KMS-11 (cell line): ENCODE measurements around the gene SAFB.

Experiments
- H2AFZ ChIP-seq: fragments of 200-600 bp; sonication (generic); 2 replicates; pipeline ENCODE4 v1.6.1; 2016; ENCODE audit warnings: antibody characterized with exemption, mixed run types, low read depth
- H3K27ac ChIP-seq: fragments of 200-600 bp; sonication (generic); 2 replicates; pipeline ENCODE4 v1.6.1; 2016; ENCODE audit warnings: mild to moderate bottlenecking, mixed run types
- H3K27me3 ChIP-seq: fragments of 200-600 bp; sonication (generic); 2 replicates; pipeline ENCODE4 v1.6.1; 2017; ENCODE audit warnings: mild to moderate bottlenecking, low read depth, mixed run types, moderate library complexity; ENCODE audit not compliant: insufficient read depth
- H3K36me3 ChIP-seq: fragments of 200-600 bp; sonication (generic); 2 replicates; pipeline ENCODE4 v1.6.1; 2017; ENCODE audit warnings: mild to moderate bottlenecking, mixed run types; ENCODE audit not compliant: insufficient read depth
- H3K4me1 ChIP-seq: fragments of 200-600 bp; sonication (generic); 2 replicates; pipeline ENCODE4 v1.6.1; 2016; ENCODE audit warnings: mild to moderate bottlenecking, low read depth, mixed run types; ENCODE audit not compliant: poor library complexity, severe bottlenecking
- H3K4me2 ChIP-seq: fragments of 200-600 bp; sonication (generic); 2 replicates; pipeline ENCODE4 v1.7.0; 2016; ENCODE audit warnings: mild to moderate bottlenecking, mixed run types
- H3K4me3 ChIP-seq: fragments of 200-600 bp; sonication (generic); IDR thresholded peaks from 2 replicates; pipeline ENCODE4 v1.6.1; 2017; ENCODE audit warnings: low read depth, low read length, mixed read lengths; ENCODE audit not compliant: insufficient read depth
- H3K79me2 ChIP-seq: fragments of 200-600 bp; sonication (generic); 2 replicates; pipeline ENCODE4 v1.6.1; 2016; ENCODE audit warnings: low read depth, mixed run types; ENCODE audit not compliant: insufficient read depth
- H3K9ac ChIP-seq: fragments of 200-600 bp; sonication (generic); 2 replicates; pipeline ENCODE4 v1.6.1; 2016; ENCODE audit warnings: mild to moderate bottlenecking, mixed run types
- H4K20me1 ChIP-seq: fragments of 200-600 bp; sonication (generic); 2 replicates; pipeline ENCODE4 v1.6.1; 2016; ENCODE audit warnings: mild to moderate bottlenecking, mixed run types; ENCODE audit not compliant: insufficient read depth
- CTCF ChIP-seq: fragments of 200-600 bp; sonication (generic); conservative IDR thresholded peaks from 2 replicates; pipeline ENCODE4 v1.6.1; 2017; ENCODE audit warnings: low read depth, mild to moderate bottlenecking, antibody characterized with exemption, low read length, moderate library complexity, mixed read lengths

Gene SAFB

GRCh38 chr19:5590151-5590864, 32.6 kb upstream of the SAFB start:
- H4K20me1 ChIP-seq: no peaks in the 10 kb centered on the region
- H3K4me2 ChIP-seq: no peak overlapping the region
- H3K36me3 ChIP-seq: peaks cover 5% of the 10 kb centered on the region; the same call in 1 of the 2 replicates
- H3K4me1 ChIP-seq: no peaks in the 10 kb centered on the region
- no peak overlapping the region for H3K27ac ChIP-seq
- no peaks in the 10 kb centered on the region for H3K79me2 ChIP-seq
- no peak for TF ChIP-seq CTCF
- no peaks in the 10 kb centered on the region for H3K27me3 ChIP-seq
- no peak overlapping the region for H2AFZ ChIP-seq
- no peak overlapping the region for H3K9ac ChIP-seq
- no peak overlapping the region for H3K4me3 ChIP-seq

GRCh38 chr19:5590865-5591154, 32.1 kb upstream of the SAFB start:
- Histone ChIP-seq H2AFZ (no peak overlapping the region), H3K4me2 (no peak overlapping the region), H3K27me3 (no peaks in the 10 kb centered on the region), H3K9ac (no peak overlapping the region), H3K36me3 (peaks cover 9% of the 10 kb centered on the region; the same call in 1 of the 2 replicates), H3K27ac (no peak overlapping the region), H4K20me1 (no peaks in the 10 kb centered on the region), H3K4me1 (no peaks in the 10 kb centered on the region), H3K79me2 (no peaks in the 10 kb centered on the region), H3K4me3 (no peak overlapping the region)
- no peak for TF ChIP-seq CTCF

- no peak for TF ChIP-seq CTCF
- Histone ChIP-seq H3K27ac (no peak overlapping the region), H3K4me1 (no peaks in the 10 kb centered on the region), H3K9ac (no peak overlapping the region), H3K79me2 (no peaks in the 10 kb centered on the region), H3K27me3 (no peaks in the 10 kb centered on the region), H3K4me3 (no peak overlapping the region), H3K4me2 (no peak overlapping the region), H4K20me1 (no peaks in the 10 kb centered on the region), H2AFZ (no peak overlapping the region), H3K36me3 (peaks cover 13% of the 10 kb centered on the region; the same call in 1 of the 2 replicates)
These were observed 31.4 kb upstream of the SAFB start for GRCh38 chr19:5591476-5591875.

GRCh38 chr19:5592531-5593342, 30.1 kb upstream of the SAFB start:
- no peak for TF ChIP-seq CTCF
- no peak overlapping the region for H3K9ac ChIP-seq
- peaks cover 14% of the 10 kb centered on the region; the same call in 1 of the 2 replicates for H3K36me3 ChIP-seq
- no peak overlapping the region for H3K27ac ChIP-seq
- no peaks in the 10 kb centered on the region for H3K4me1 ChIP-seq
- no peaks in the 10 kb centered on the region for H3K27me3 ChIP-seq
- H3K79me2 ChIP-seq: no peaks in the 10 kb centered on the region
- no peak overlapping the region for H2AFZ ChIP-seq
- H3K4me3 ChIP-seq: no peak overlapping the region
- no peaks in the 10 kb centered on the region for H4K20me1 ChIP-seq
- H3K4me2 ChIP-seq: no peak overlapping the region
